Mesendoderm (in vitro differentiated cells): ENCODE results near the gene CCNI2.

Source experiments
- DNase-seq: peaks from one replicate; pipeline ENCODE4 v3.0.0; 2013
- H2AK5ac ChIP-seq: 2 replicates; pipeline ENCODE4 v1.6.1; 2013; ENCODE audit warnings: low read length, inconsistent platforms
- H2BK120ac ChIP-seq: 2 replicates; pipeline ENCODE4 v1.6.1; 2013; ENCODE audit warnings: low read depth, mild to moderate bottlenecking, low read length, moderate library complexity, mixed read lengths
- H2BK15ac ChIP-seq: replicated peaks from 2 replicates; pipeline ENCODE4 v1.6.1; 2013; ENCODE audit warnings: low read depth, mild to moderate bottlenecking, moderate library complexity
- H2BK5ac ChIP-seq: 2 replicates; pipeline ENCODE4 v1.6.1; 2013; ENCODE audit warnings: low read length, inconsistent platforms
- H3K18ac ChIP-seq: 2 replicates; pipeline ENCODE4 v1.6.1; 2013; ENCODE audit warnings: mild to moderate bottlenecking, low read length, mixed read lengths
- H3K23ac ChIP-seq: one replicate; pipeline ENCODE4 v1.6.1; 2013; ENCODE audit warnings: low read length
- H3K27ac ChIP-seq: 2 replicates; pipeline ENCODE4 v1.5.1; 2013; ENCODE audit warnings: low read depth, mild to moderate bottlenecking, inconsistent platforms, low read length, moderate library complexity
- H3K27me3 ChIP-seq: 2 replicates; pipeline ENCODE4 v1.6.1; 2013; ENCODE audit warnings: low read length, control low read depth, mild to moderate bottlenecking, inconsistent platforms; ENCODE audit not compliant: insufficient read depth, poor library complexity
- H3K36me3 ChIP-seq: 2 replicates; pipeline ENCODE4 v1.6.1; 2013; ENCODE audit warnings: low read length, inconsistent platforms; ENCODE audit not compliant: control insufficient read depth, insufficient read depth
- H3K4ac ChIP-seq: one replicate; pipeline ENCODE4 v1.6.1; 2013; ENCODE audit warnings: low read depth, mild to moderate bottlenecking, low read length, moderate library complexity
- H3K4me1 ChIP-seq: 2 replicates; pipeline ENCODE4 v1.6.1; 2013; ENCODE audit warnings: low read depth, low read length, inconsistent platforms; ENCODE audit not compliant: control insufficient read depth
- H3K4me2 ChIP-seq: 2 replicates; pipeline ENCODE4 v1.6.1; 2013; ENCODE audit warnings: low read length
- H3K4me3 ChIP-seq: 2 replicates; pipeline ENCODE4 v1.5.1; 2013; ENCODE audit warnings: mild to moderate bottlenecking, low read length
- H3K56ac ChIP-seq: one replicate; pipeline ENCODE4 v1.6.1; 2013; ENCODE audit warnings: low read length
- H3K79me1 ChIP-seq: 2 replicates; pipeline ENCODE4 v1.6.1; 2013; ENCODE audit warnings: low read length, inconsistent platforms
- H3K79me2 ChIP-seq: 2 replicates; pipeline ENCODE4 v1.6.1; 2013; ENCODE audit warnings: mild to moderate bottlenecking, low read length; ENCODE audit not compliant: control insufficient read depth, insufficient read depth
- H3K9ac ChIP-seq: 2 replicates; pipeline ENCODE4 v1.6.1; 2013; ENCODE audit warnings: low read length, inconsistent platforms
- H4K5ac ChIP-seq: one replicate; pipeline ENCODE4 v1.6.1; 2013; ENCODE audit warnings: low read length
- H4K8ac ChIP-seq: one replicate; pipeline ENCODE4 v1.6.1; 2013; ENCODE audit warnings: low read depth, mild to moderate bottlenecking, control low read depth, low read length, moderate library complexity
- WGBS: extraction: QIAGEN DNeasy Blood & Tissue Kit; methylation state at CpG from one replicate; pipeline ENCODE4 v1.1.7; 2013; ENCODE audit warnings: low lambda C conversion rate, missing lambda C conversion rate; ENCODE audit not compliant: insufficient coverage; ENCODE audit errors: extremely low coverage; 5-methylcytosine and 5-hydroxymethylcytosine counted together

Gene CCNI2

GRCh38 chr5:132788990-132789886, 42.0 kb downstream of the CCNI2 start:
- no peak overlapping the region for H3K23ac ChIP-seq

GRCh38 chr5:132790201-132790865, 43.1 kb downstream of the CCNI2 start:
- no peak overlapping the region for H3K27ac ChIP-seq
- no peak overlapping the region for H3K4ac ChIP-seq
- no peaks in the 10 kb centered on the region for H3K27me3 ChIP-seq
- H4K5ac ChIP-seq: no peak overlapping the region
- no peak overlapping the region for H3K4me2 ChIP-seq
- WGBS: no CpG with 5 or more reads among the region's 2 CpGs
- no peak overlapping the region for H3K23ac ChIP-seq
- no peak overlapping the region for H3K18ac ChIP-seq
- no peaks in the 10 kb centered on the region for H3K79me2 ChIP-seq
- DNase-seq: peak; percentile 45
- H3K9ac ChIP-seq: no peak overlapping the region
- no peak overlapping the region for H2BK5ac ChIP-seq
- H3K4me3 ChIP-seq: no peak overlapping the region
- H4K8ac ChIP-seq: no peak overlapping the region
- H3K79me1 ChIP-seq: no peaks in the 10 kb centered on the region
- no peak overlapping the region for H3K56ac ChIP-seq
- no peak overlapping the region for H2BK120ac ChIP-seq
- H3K36me3 ChIP-seq: no peaks in the 10 kb centered on the region
- H2AK5ac ChIP-seq: no peak overlapping the region
- no peaks in the 10 kb centered on the region for H3K4me1 ChIP-seq
- no peak overlapping the region for H2BK15ac ChIP-seq

More at GRCh38 chr5:132788990-132789886, 42.0 kb downstream of the CCNI2 start:
- Histone ChIP-seq H3K79me2 (no peaks in the 10 kb centered on the region), H3K4me1 (no peaks in the 10 kb centered on the region), H3K36me3 (no peaks in the 10 kb centered on the region), H3K18ac (no peak overlapping the region), H3K4me3 (no peak overlapping the region), H3K9ac (no peak overlapping the region), H2BK5ac (no peak overlapping the region), H2BK15ac (no peak overlapping the region), H3K56ac (no peak overlapping the region), H2AK5ac (no peak overlapping the region), H3K4me2 (no peak overlapping the region), H4K8ac (no peak overlapping the region), H3K79me1 (no peaks in the 10 kb centered on the region), H3K4ac (no peak overlapping the region), H4K5ac (no peak overlapping the region), H3K27ac (no peak overlapping the region), H2BK120ac (no peak overlapping the region), H3K27me3 (no peaks in the 10 kb centered on the region)
- no CpG with 5 or more reads among the region's 8 CpGs for WGBS
- no peak for DNase-seq

GRCh38 chr5:132791026-132791425, 43.8 kb downstream of the CCNI2 start:
- H2BK5ac ChIP-seq: no peak overlapping the region
- no peak overlapping the region for H4K8ac ChIP-seq
- no peak for DNase-seq
- H3K79me1 ChIP-seq: no peaks in the 10 kb centered on the region
- H3K18ac ChIP-seq: no peak overlapping the region
- no peak overlapping the region for H3K4ac ChIP-seq
- H3K36me3 ChIP-seq: no peaks in the 10 kb centered on the region
- no peak overlapping the region for H2AK5ac ChIP-seq
- H3K9ac ChIP-seq: no peak overlapping the region
- H3K27me3 ChIP-seq: no peaks in the 10 kb centered on the region
- H3K79me2 ChIP-seq: no peaks in the 10 kb centered on the region
- H3K4me3 ChIP-seq: no peak overlapping the region
- no peak overlapping the region for H2BK15ac ChIP-seq
- no peak overlapping the region for H3K27ac ChIP-seq
- H4K5ac ChIP-seq: no peak overlapping the region
- no CpG with 5 or more reads among the region's 3 CpGs for WGBS
- H2BK120ac ChIP-seq: no peak overlapping the region
- no peak overlapping the region for H3K23ac ChIP-seq
- no peak overlapping the region for H3K4me2 ChIP-seq
- no peaks in the 10 kb centered on the region for H3K4me1 ChIP-seq
- no peak overlapping the region for H3K56ac ChIP-seq

GRCh38 chr5:132797651-132798050, 50.4 kb downstream of the CCNI2 start:
- Histone ChIP-seq H3K23ac (no peak overlapping the region), H3K36me3 (no peaks in the 10 kb centered on the region), H3K4me3 (no peak overlapping the region), H3K4me2 (no peak overlapping the region), H3K56ac (no peak overlapping the region), H3K9ac (no peak overlapping the region), H2BK5ac (no peak overlapping the region), H4K5ac (no peak overlapping the region), H3K27me3 (no peaks in the 10 kb centered on the region), H2BK15ac (no peak overlapping the region), H4K8ac (no peak overlapping the region), H3K79me2 (no peaks in the 10 kb centered on the region), H3K79me1 (no peaks in the 10 kb centered on the region), H3K18ac (no peak overlapping the region), H3K4me1 (no peaks in the 10 kb centered on the region), H3K27ac (no peak overlapping the region), H3K4ac (no peak overlapping the region), H2BK120ac (no peak overlapping the region), H2AK5ac (no peak overlapping the region)
- no peak for DNase-seq
- WGBS: no CpG with 5 or more reads among the region's 2 CpGs

- Histone ChIP-seq H4K5ac (no peak overlapping the region), H2BK5ac (no peak overlapping the region), H3K4me2 (no peak overlapping the region), H3K4ac (no peak overlapping the region), H3K23ac (no peak overlapping the region), H3K36me3 (no peaks in the 10 kb centered on the region), H3K4me1 (no peaks in the 10 kb centered on the region), H3K79me1 (no peaks in the 10 kb centered on the region), H3K27ac (no peak overlapping the region), H3K18ac (no peak overlapping the region), H3K9ac (no peak overlapping the region), H3K27me3 (no peaks in the 10 kb centered on the region), H2AK5ac (no peak overlapping the region), H3K4me3 (no peak overlapping the region), H3K56ac (no peak overlapping the region), H4K8ac (no peak overlapping the region), H2BK120ac (no peak overlapping the region), H2BK15ac (no peak overlapping the region), H3K79me2 (no peaks in the 10 kb centered on the region)
- no CpG with 5 or more reads among the region's 2 CpGs for WGBS
- no peak for DNase-seq
Observed at GRCh38 chr5:132799392-132799791, 52.2 kb downstream of the CCNI2 start.
